HUDEP-2 (cell line): ENCODE results near the gene DDB1.
"Not testable (repeated sequence)": the region's sequence is repeated elsewhere in the genome, so short reads cannot be mapped to it uniquely, and the experiment has no call there.

ENCODE experiments used
- DNase-seq, 76 experiments: peaks; one replicate each; lab custom pipeline; 2025; ENCODE audit not compliant: unreplicated experiment in 76 of 76; lab: John Stamatoyannopoulos, UW

The DDB1 gene

DNA sequence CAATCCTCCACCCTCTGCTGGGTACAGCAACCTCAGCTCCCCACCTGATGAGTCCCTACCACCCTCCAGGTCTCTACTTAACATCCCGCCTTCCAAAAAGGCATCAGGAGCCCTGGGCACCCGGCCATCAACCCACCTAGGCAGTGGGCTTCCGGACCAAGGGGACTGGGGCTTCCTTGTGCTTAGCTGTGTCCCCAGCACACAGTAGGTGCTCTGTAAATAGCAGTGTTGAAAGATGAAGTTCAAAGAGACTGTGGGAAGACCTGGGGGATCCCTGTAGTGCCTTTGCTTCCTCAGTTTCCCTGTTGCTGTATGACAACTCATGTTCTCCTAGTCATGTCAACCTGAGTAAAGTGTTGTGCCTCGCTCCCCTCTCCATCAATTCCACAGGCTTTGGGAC is 58.8 kb downstream of the DDB1 start:
- DNase-seq = no peak

DNA sequence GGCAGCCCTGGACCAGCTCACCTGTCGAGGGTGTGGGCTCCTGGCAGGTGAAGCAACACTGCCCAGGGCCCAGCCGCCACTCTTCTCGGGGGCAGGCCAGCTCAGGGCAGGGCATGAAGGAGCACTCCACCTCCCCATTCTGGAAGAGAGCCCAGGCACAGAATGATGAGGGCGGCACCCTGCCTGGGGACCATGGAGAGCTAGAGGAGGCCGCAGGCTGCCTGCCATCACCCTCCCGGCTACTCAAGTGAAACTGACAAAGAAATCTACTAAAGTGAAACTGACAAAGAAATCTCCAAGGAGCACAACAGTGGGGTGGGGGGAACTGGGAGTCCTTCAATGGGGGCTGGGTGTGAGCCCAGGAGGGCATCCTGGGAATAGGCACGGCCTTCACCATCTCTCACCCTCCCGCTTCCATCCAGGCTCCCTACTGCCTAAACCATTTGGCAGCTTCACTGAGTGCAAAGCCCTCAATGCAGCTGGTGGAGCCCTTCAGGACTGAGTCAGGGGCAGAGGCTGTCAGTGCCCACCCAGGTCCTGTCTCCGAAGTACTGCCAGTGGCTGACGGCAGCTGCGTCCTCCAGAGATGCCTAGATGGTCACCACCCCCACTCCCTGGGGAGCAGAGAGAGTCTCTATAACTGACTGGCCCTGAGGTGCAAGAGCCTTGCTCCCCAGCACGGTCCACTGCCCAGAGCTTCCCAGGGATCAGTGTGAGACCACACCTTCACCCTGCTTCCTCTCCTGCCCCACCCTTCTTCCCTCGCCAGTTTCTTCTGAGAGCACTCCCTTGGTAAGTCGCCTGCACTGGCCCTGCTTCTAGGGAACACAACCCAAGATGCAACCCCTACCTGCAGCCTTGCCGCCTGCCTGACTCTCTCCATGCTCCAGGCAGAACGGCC is 59.5 kb downstream of the DDB1 start:
- peak in 65 of 76 experiments; percentile 2 to 83 (median 57) for DNase-seq

- no peak for DNase-seq
These were observed 60.2 kb downstream of the DDB1 start for GRCh38 chr11:61272731-61273130.

- no peak for DNase-seq
These were observed 62.4 kb downstream of the DDB1 start for GRCh38 chr11:61270354-61271076.

GRCh38 chr11:61268588-61269250 is 64.2 kb downstream of the DDB1 start:
- DNase-seq = no peak

- peak in 73 of 76 experiments; percentile 26 to 89 (median 73) for DNase-seq
These were observed 65.5 kb downstream of the DDB1 start for GRCh38 chr11:61267437-61267841.

DNA sequence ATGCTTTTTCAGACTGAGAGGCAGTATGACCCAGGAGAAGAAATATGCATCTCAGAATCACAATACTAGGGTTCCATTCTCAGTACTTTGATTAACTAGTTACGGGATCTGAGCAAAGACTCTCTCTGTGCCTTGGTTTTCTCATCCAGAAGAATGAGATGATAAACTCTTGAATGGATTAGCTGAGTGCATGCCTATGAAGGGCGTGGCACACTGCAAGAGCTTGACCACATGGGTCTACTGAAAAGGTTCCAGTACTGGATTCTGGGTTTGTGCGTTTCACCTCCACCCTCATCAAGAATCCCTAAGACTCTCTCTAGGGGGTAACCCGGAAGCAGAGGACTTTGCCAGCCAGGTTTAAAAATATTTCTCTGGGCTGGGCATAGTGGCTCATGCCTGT is 66.3 kb downstream of the DDB1 start:
- peak in 46 of 76 experiments; percentile 2 to 72 (median 28) for DNase-seq

DNA sequence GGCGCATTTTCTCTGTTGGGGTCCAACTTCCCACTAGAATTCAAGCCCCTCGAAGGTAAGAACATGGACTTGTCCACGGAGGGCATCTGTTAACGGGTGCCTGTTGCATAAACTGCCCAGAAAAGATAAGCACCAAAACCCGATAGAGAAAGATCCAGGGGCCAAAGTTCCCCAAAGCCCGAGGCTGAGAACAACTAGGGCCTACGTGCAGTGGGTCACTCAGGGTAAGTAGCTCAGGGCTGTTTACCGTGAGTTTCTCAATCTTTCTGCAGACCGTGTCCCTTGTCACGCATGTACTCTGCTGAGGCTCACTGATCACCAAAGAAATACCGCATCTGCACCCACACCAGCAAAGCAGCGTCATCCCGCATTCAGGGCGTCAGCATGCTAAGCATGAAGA is 67.5 kb downstream of the DDB1 start:
- no peak for DNase-seq

DNA sequence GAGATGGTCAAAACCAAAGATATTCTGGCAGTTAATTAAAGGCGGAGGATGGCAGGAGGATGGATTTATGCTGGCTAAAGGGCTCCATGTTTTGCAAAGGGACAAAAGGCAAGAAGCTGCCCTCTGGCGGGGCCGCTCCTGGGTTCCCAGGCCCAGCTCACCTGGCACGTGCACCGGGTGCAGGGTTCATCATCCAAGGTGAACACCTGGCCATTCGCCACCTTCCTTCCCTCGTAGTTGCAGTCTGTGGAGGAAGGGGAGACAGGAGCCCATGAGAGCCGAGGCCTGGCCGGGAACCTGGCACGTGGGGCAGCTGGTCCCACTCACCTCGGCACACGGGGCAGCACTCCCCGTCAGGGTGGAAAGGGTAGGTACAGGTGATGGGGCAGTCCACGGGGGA is 68.1 kb downstream of the DDB1 start:
- DNase-seq = no peak

GRCh38 chr11:61264371-61264770 is 68.5 kb downstream of the DDB1 start:
- DNase-seq = no peak

- no peak for DNase-seq
These were observed 73.5 kb downstream of the DDB1 start for GRCh38 chr11:61259363-61259762.

- no peak for DNase-seq
These were observed 74.4 kb downstream of the DDB1 start for GRCh38 chr11:61258546-61258945.

GRCh38 chr11:61256710-61257482 is 76.0 kb downstream of the DDB1 start:
- no peak for DNase-seq

DNA sequence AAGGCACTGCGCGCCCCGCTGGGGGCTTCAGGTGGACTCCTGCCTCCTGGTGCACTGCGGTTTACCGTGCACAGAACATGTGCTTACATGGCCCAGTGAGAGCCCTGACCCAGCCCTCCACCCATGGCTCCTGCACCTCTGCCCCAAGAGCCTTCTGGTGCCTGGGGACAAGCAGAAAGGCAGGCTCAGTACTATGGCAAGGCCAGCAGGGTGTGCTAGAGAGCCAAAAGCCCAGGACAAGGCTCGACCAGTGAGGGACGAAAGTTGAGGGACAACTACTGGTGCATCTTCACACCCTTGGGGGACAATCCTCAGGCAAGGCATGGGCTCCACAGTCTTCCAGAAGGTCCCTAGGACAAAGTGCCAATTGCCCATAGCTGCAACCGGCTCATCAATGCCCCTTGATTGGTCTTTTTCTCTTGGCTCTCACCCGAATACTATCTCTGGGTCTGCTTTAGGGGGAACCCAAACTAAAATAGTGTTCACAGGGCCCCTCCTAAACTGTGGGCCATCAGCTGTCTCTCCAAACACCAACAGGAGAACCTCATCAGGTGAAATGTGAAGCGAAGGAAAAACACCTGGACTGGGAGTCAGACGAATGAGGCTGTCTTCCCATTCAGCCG is 78.4 kb downstream of the DDB1 start:
- peak in 70 of 76 experiments; percentile 8 to 82 (median 61) for DNase-seq

DNA sequence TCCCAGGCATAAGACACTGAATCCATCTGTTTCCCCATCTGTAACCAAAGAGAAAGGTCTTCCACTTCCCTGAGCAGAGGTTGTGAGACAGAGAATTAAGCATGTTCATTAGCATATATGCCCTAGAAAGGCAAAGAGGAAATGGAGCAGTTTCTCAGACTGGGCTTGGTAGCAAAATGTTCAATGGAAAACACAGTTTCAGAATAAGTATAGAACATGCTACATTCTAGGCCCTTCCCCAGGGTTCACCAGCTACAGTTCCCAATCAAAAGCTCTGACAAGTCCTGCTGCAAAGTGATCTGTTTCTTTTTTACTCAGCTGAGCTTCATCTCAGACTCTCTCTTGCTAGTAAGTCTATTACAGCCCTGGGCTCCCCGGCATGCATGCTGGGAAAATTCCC is 80.6 kb downstream of the DDB1 start:
- not testable (repeated sequence) for DNase-seq

GRCh38 chr11:61250796-61251765 is 81.8 kb downstream of the DDB1 start:
- DNase-seq = not testable (repeated sequence)
